OCI-LY3 (cell line): ENCODE measurements around the gene XRCC6.

Source experiments
- EZH2phosphoT487 ChIP-seq: fragments of 200-600 bp; shearing (Covaris generic); IDR thresholded peaks from 2 replicates; pipeline ENCODE4 v1.6.1; 2018; ENCODE audit warnings: antibody characterized with exemption, mixed run types, low read depth
- TF ChIP-seq, protein P1 (sequence below): fragments of 200-600, 300-600 bp; sonication (generic); IDR thresholded peaks from 2 replicates; pipeline ENCODE4 v1.5.1; 2014; ENCODE audit warnings: antibody characterized with exemption, low read length, low read depth

DNA sequence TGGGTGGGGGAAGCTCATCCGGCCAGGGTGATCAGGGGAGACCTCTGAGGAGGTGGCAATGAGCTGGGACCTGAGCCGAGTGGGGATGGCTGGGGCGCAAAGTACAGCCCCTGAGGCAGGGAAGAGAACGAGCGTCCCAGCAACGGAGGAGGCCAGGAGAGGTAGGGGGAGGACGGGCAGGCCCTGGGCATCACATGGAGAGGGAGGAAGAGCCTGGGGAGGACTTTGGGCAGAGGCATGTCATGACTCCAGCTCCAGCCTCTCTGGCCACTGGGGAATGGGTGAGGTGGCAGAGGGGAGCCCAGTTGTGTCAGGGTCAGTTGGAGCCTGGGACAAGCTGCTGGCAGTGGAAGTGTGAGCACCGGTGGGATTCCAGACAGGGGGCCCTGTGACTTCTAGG lies 43.0 kb upstream of the XRCC6 start:
- TF ChIP-seq, protein P1, sequence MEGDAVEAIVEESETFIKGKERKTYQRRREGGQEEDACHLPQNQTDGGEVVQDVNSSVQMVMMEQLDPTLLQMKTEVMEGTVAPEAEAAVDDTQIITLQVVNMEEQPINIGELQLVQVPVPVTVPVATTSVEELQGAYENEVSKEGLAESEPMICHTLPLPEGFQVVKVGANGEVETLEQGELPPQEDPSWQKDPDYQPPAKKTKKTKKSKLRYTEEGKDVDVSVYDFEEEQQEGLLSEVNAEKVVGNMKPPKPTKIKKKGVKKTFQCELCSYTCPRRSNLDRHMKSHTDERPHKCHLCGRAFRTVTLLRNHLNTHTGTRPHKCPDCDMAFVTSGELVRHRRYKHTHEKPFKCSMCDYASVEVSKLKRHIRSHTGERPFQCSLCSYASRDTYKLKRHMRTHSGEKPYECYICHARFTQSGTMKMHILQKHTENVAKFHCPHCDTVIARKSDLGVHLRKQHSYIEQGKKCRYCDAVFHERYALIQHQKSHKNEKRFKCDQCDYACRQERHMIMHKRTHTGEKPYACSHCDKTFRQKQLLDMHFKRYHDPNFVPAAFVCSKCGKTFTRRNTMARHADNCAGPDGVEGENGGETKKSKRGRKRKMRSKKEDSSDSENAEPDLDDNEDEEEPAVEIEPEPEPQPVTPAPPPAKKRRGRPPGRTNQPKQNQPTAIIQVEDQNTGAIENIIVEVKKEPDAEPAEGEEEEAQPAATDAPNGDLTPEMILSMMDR = no peak
- no peak for TF ChIP-seq EZH2phosphoT487
